Measurements from ENCODE around the gene LCE2A.
"Not testable (repeated sequence)": the region's sequence is repeated elsewhere in the genome, so short reads cannot be mapped to it uniquely, and the experiment has no call there.

LCE2A gene

GRCh38 chr1:152663098-152663497, 35.0 kb upstream of the LCE2A start, which contains the start of gene LCE2D:
TSS of gene LCE2D (plus strand) at chr1:152663380. CDS start at chr1:152664106, 726 bp downstream.
- H3K27ac ChIP-seq: no peak within 1 kb of the TSS
- peaks cover 0 to 3% of the 10 kb centered on the region in 2 donors for H3K27me3 ChIP-seq
- H3K36me3 ChIP-seq: no peaks in the 10 kb centered on the region
- DNase-seq: no peak
- intact Hi-C loops (cut with DNase I; ENCODE audit: low total_unique reads): no loop called here
- H3K4me1 ChIP-seq: no peaks in the 10 kb centered on the region
- no peaks in the 10 kb centered on the region for H3K9me3 ChIP-seq
- H3K4me3 ChIP-seq: no peak within 1 kb of the TSS
- TF ChIP-seq CTCF (IDR thresholded peaks at IDR 0.05): no peak

GRCh38 chr1:152666171-152666570, 32.0 kb upstream of the LCE2A start:
- H3K27ac ChIP-seq; H3K4me1 ChIP-seq; DNase-seq; H3K9me3 ChIP-seq; H3K4me3 ChIP-seq; H3K36me3 ChIP-seq; intact Hi-C loops (cut with DNase I; ENCODE audit: low total_unique reads); H3K27me3 ChIP-seq: not testable (repeated sequence)

DNA sequence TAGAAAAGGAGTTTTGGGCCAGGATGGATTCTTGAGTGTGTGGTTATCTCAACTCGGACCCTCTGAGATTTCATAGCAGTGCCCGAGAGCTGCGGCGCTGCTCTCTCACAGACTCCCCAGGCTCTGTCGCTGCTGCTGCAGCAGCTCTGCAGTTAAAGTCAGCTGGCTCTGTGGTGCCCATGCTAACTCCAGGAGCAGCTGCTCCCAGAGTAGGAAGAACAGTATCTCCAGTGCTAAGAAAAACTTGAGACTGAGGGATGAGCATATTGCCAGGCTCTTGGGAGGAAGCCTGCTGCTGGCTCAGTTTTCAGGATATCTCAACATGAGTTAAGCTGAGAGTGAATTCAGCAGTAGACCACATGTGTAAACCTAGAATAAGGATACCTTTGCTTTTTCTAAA, 30.5 kb upstream of the LCE2A start:
- no peak for TF ChIP-seq CTCF (IDR thresholded peaks at IDR 0.05)
- Histone ChIP-seq H3K9me3 (no peaks in the 10 kb centered on the region), H3K27ac (no peak overlapping the region), H3K4me3 (no peak overlapping the region), H3K4me1 (no peaks in the 10 kb centered on the region), H3K27me3 (peaks cover 0 to 3% of the 10 kb centered on the region in 2 donors), H3K36me3 (no peaks in the 10 kb centered on the region)
- no peak for DNase-seq
- intact Hi-C loops (cut with DNase I; ENCODE audit: low total_unique reads): no loop called here

DNA sequence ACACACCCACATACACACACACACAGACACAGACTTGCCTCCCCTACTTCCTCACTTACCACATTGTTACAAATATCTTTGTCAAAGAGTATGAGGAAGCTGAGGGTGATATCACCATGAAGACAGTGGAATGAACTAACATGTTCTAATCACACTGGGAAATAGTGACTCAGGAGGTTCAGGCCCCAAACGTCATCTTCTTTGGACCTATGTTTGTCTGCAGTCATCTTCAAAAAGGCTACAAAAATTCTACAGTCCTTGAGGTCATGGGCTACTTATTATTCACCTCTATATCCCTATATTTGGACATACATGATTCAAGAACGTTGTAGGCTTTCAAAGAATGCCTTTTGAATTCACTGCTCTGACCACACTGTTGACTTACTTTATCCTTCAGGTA, 25.1 kb upstream of the LCE2A start:
- intact Hi-C loops (cut with DNase I; ENCODE audit: low total_unique reads): no loop called here
- Histone ChIP-seq H3K9me3 (no peaks in the 10 kb centered on the region), H3K36me3 (no peaks in the 10 kb centered on the region), H3K4me3 (no peak overlapping the region), H3K4me1 (no peaks in the 10 kb centered on the region), H3K27me3 (no peaks in the 10 kb centered on the region), H3K27ac (no peak overlapping the region)
- no peak for DNase-seq
- TF ChIP-seq CTCF (IDR thresholded peaks at IDR 0.05): no peak

DNA sequence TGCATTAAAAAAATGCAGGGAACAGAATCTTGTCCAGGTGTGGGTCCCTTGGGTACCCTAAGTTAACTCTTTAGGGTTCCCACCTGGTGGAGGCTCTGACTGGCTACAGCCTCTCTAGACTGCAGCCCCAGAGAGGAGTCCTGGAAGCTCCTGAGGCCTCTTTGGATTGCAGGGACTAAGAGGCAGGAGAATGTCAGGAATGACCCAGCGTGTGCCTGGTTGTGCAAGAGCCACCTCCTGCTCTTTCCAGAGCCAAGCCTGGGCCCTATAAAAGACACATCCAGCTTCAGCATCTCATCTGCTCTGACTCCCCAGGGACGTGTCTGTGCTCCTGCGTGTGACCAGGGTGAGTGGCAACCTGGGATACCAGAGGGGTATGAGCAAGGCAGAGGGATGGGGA, 23.2 kb upstream of the LCE2A start, which contains the start of gene LCE2C:
LCE2C (plus strand) TSS at position 297 of the 400 bp plus-strand sequence. CDS start 737 bp downstream, outside the sequence.
- H3K9me3 ChIP-seq; DNase-seq; intact Hi-C loops (cut with DNase I; ENCODE audit: low total_unique reads); H3K27me3 ChIP-seq; H3K4me1 ChIP-seq; H3K4me3 ChIP-seq; H3K36me3 ChIP-seq; H3K27ac ChIP-seq: not testable (repeated sequence)

- DNase-seq: no peak
- H3K36me3 ChIP-seq: no peaks in the 10 kb centered on the region
- TF ChIP-seq CTCF (IDR thresholded peaks at IDR 0.05): no peak
- H3K4me1 ChIP-seq: no peaks in the 10 kb centered on the region
- no peaks in the 10 kb centered on the region for H3K27me3 ChIP-seq
- no peak overlapping the region for H3K27ac ChIP-seq
- no peaks in the 10 kb centered on the region for H3K9me3 ChIP-seq
- intact Hi-C loops (cut with DNase I; ENCODE audit: low total_unique reads): no loop called here
- no peak overlapping the region for H3K4me3 ChIP-seq
Measured at GRCh38 chr1:152679459-152679858, 18.7 kb upstream of the LCE2A start.

DNA sequence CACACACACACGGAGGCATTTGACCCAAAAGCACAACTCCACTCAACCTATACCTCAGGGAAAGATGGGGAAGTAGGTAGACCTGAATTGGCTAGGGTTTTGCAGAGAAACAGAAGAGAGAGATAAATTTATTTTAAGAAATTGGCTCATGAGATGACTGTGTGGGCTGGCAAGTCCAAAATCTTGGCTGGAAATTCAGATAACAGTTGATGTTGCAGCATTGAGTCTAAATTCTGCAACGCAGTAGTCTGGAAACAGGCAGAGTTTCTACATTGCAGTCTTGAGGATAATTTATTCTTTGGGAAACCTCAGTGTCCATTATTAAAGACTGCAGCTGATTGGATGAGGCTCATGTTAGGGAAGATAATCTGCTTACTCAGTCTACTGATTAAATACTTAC, 16.5 kb upstream of the LCE2A start:
- Histone ChIP-seq H3K27ac (no peak overlapping the region), H3K4me3 (no peak overlapping the region), H3K27me3 (no peaks in the 10 kb centered on the region), H3K9me3 (no peaks in the 10 kb centered on the region), H3K4me1 (no peaks in the 10 kb centered on the region), H3K36me3 (no peaks in the 10 kb centered on the region)
- intact Hi-C loops (cut with DNase I; ENCODE audit: low total_unique reads): no loop called here
- TF ChIP-seq CTCF (IDR thresholded peaks at IDR 0.05): no peak
- DNase-seq: no peak

Data from tibial artery (tissue), 4 donors.